AG20443 (cell line): Measurements from ENCODE around the gene TMEM179.
"Not testable (repeated sequence)": the region's sequence is repeated elsewhere in the genome, so short reads cannot be mapped to it uniquely, and the experiment has no call there.

Source experiments
- DNase-seq: peaks from one replicate; pipeline ENCODE4 v3.0.0; 2012; ENCODE audit warnings: low spot score, mixed read lengths

The TMEM179 gene

DNA sequence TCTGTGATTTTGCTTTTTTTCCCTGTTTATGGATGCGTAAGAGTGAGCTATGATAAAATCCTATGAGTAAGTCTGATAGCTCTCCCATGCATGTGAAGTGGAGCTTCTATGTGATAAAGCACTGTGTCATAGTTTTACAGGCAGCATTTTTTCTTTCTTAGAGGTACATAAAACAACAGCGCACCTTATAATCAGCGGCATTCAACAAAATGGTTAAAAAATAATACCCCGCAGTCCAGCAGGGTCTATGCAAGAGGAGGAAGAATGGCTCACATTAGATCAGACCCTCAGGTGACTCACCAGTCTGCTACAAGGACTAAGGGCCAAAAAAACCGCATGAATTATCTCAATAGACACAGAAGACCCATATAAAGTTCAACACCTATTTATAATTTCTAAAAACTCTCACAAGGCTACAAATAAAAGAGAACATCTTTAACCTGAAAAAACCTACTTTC is 33.0 kb upstream of the TMEM179 start:
- DNase-seq, result no peak

DNA sequence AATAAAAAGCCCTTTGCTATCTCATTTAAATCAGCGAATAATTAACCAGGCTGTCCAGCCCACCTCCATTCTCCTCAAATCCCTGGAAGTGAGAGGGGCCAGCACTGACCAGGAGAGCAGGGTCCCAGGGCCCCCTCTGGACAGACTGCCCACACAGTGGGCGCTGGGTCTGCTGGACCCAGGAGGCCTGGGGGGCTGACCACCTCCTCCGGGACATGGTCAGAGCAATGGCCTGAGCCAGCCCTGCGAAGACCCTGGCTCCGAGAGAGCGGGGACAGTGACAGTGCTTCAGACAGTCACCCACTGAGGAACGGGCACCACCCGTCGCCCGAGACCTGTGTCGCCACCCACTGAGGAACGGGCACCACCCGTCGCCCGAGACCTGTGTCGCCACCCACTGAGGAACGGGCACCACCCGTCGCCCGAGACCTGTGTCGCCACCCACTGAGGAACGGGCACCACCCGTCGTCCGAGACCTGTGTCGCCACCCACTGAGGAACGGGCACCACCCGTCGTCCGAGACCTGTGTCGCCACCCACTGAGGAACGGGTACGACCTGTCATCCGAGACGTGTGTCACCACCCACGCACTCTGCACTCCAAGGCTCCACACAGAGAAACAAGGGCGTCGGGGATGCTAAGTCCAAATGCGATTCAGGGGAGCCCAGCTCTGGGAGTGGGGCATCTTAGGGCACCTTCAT is 32.4 kb upstream of the TMEM179 start:
- DNase-seq, result not testable (repeated sequence)

DNA sequence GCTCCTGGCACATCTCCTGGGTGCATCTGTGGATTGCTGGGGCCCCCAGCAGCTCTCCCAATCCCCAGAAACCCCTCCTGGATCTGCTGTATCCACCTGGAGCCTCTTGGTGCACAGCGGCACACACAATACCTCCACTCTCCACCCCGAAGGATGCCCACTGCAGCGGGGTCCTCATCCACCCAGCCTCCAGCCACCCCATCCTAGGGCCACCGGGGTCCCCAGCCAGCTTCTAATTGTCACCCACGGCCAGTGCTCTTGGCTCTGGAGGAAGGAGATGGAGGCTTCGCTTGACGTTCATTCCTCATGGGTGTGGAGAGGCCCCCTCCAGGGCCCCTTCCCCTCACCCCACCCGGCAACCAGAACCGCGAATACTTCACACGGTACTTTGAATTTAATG is 31.6 kb upstream of the TMEM179 start:
- no peak for DNase-seq

DNA sequence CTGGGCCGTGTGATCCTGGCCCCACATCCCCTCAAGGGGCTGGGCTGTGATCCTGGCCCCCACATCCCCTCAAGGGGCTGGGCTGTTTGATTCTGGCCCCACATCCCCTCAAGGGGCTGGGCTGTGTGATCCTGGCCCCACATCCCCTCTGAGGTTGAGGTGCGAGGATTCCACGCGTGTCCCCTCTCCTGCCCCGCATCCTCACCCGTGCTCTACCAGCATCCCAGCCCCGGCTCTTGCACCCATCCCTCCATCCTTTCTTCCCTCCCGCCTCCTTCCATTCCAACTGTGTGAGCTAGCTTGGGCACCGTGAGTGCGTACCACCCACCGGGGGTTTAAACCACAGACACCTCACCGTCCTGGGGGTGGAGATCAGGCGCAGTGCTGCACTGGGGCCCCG is 31.1 kb upstream of the TMEM179 start:
- no peak for DNase-seq

DNA sequence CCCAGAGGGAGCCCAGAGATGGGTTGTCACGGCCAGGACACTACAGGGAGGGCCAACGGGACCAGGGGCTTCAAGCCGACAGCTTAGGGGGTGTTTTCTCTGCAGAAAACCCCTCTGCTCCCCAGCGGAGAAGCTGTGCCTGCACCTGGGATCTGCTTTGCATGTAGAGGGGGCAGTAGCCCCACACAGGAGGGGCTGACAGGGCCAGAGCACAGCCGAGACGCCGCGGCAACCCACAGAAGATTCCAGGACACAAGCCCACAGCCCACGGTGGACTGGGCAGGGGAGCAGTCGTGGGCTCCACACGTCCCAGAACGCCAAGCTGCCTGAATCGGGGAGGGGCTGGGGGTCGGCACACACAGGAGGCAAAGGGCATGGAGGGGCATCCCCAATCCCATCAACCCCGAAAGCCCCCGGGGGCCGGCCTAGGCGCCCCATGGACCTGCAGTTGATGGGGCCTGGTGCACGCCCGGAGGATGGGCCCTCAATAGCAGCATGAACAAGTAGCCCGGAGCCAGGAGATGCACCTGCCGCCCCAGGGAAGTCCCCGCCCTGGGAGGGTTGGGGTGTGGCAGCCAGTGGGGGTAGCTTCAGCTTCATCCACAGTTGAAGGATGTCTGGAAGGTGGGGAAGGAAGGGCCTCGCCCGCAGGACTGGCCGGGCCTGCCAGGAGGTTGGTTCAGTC is 30.5 kb upstream of the TMEM179 start:
- DNase-seq, result no peak

DNA sequence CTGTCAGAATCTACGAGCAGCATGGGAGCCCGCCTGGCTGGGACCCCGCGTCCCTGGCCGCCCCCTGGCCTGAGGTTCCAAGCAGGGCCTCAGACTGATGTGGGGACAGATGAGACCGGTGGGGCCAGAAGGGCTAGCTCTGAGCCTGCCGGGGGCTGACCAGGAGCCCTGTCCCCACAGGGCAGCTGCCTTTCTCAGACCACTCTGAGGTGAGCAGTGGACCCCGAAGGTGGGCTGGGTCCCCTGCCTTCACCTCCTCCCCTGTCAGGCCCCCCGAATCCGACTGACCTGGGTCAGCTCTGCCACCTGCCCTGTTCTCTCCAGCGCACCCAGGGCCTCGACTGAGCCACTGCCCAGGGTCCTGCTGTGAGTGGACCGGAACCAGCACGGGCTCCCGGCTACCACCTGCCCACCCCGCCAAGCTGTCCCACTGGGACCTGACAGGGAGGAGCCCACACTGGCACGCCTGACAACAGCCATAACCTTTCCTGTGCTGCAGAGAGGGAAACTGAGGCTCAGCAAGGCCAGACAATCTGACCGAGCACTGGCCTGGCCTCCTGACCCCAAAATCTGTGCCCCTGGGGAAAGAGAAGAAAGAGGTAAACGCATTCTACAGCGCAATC is 29.7 kb upstream of the TMEM179 start:
- no peak for DNase-seq

DNA sequence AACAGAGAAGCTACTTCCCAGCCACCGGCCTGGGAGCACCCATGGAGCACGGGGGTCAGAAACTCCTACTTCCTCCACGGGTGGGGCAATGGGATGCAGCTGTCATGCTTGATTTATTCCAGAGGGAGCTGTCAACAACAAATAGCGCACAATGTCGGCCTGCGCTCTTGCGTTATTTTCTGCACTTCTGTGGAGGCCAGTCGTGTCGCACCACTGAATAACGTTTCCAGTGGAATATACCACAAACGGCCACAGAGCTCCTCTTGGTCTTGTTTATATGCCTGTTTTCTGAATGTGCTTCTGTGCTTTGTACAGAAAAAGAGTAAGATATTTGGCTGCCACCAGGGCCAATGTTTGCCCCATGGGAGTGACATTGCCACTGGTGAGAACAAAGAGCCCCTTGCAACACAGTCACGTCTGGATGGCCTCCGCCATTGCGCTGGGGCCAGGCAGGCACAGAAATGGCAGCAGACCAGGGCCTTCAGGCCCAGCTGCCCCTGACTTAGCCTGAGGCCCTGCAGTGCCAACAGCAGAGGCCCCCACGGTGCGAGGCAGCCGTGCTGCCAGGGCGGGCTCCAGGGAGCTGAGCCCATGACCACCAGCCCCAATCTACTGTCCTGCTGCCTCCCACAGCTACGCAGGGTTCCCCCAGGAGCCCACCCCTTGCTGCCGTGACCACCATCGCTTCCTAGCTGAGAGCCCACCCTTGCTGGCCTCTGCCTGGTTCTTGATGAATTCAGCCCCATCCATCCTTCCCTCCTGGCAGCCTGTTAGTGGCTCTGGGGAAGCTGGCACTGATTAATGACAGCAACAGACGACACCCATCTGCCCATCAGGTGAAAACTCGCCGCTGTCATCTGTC is 28.9 kb upstream of the TMEM179 start:
- no peak for DNase-seq

DNA sequence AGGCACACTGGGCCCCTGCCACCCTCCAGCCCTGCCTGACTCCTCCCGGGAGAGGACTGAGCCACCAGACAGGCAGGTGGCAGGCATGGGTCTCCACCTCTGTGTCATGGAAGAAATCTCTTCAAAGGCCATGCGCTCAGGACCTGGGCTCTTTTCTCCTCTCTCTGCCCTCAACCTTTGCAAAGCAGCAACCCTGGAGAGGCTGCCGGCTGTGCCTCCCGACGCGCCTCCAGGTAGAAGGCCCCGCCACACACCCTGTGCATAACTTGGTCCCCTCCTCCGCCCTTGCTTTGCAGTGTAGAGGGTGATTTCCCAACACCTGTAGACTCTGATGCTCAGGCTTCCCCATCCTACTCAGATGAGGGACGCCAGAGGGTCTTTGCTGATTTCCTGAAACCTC is 28.2 kb upstream of the TMEM179 start:
- DNase-seq, result no peak

DNA sequence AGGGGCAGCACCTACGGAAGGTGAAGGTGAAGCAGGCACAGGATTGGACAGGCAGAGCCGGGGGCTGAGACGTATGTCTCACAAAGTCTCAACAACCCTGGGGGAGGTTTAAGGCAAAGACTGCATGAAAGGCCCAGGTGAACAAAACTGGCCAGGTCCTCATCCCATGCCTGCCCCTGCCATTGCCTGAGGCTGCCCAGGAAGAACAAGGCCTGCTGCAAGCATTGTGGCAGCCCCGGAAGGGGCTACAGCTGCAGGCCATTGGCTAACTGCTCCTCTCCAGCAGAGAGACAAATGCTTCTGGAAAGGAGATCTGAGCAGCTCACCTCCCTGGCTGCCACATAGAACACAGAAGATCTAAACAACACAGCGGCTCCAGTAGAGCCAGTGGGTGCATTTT is 20.4 kb upstream of the TMEM179 start:
- DNase-seq, result no peak

DNA sequence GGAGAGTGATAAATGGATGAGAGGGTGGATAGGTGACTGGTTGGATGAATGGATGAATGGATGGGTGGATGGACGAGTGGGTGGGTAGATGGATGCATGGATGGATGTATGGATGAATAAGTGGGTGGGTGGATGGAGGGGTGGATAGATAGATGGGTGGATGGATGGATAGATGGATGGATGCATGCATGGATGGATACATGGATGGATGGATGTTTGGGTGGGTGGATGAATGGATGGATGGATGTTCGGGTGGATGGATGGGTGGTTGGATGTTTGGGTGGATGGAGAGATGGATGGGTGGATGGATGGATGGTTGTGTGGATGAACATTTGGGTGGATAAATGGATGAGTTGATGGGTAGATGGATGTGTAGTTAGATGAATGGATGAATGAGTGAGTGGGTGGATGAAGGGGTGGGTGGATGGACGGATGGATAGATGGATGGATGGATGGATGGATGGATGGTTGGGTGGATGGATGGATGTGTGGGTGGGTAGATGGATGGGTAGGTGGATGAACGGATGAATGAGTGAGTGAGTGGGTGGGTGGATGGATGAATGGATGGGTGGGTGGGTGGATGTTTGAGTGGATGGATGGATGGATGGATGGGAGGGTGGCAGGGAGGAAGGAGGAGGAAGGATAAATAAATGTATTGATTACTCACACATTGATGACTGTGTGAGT is 9.7 kb upstream of the TMEM179 start:
- no peak for DNase-seq

DNA sequence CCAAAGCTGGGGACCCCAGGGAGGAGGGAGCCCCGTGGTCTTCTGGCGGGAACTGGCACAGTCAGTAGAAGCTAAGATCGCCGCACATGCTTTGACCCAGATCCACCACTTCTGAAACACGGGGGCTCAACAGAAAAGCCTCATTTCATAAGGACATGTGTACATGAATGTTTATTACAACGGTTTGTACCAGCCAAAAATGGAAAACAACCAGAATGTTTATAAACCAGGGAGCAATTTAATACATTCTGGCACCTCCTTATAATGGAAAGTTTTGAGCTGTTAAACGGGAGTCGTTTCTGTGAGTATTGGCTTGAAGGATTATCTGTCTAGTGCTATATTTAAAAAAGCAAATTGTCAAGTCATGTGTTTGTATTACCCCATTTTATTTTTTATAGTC is 7.3 kb upstream of the TMEM179 start:
- no peak for DNase-seq

DNA sequence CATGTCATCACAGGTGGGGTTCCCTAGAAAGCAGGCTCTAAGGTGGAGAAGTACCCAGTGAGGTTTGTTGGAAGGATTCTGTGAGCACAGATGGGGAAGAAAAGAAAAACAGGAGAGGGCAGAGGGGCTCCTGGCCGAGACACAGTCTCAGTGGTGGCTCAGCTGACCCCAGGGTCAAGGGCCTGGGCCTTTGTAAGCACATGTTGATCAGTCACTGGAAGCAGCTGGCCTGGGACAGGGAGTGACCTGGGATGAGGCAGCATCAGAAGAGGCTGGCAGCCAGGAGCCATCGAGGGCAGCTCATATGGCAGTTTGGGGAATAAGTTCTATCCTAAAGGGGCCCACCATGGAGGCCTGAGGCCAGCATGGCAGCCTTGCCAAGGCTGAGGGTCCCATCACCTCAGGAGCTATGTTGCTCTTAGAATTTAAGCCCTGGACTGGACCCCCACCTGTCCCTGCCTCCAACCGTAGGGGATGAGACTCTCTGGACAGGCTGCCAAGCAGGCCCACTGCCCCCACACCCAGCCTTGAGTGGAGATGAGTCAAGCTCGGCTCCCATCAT is 6.3 kb upstream of the TMEM179 start:
- DNase-seq, result no peak

DNA sequence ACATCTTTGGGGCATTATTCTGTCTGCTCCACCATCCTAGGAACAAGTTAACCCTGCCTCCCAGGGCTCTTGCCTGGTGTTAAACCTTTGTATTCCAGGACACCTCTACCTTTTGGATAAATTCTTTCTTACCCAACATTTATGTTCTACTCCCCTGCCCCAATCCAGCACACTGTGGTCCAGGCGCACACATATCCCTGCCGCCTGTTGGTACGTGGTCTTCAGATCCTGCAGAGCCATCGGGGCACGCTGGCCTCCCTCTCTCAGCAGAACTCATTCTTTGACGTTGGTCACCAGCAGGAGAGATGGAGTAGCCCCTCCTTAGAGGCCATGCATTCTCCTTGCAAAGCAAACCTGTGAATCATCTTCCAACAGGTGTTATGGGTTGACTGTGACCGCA is 5.1 kb upstream of the TMEM179 start:
- DNase-seq, result no peak

DNA sequence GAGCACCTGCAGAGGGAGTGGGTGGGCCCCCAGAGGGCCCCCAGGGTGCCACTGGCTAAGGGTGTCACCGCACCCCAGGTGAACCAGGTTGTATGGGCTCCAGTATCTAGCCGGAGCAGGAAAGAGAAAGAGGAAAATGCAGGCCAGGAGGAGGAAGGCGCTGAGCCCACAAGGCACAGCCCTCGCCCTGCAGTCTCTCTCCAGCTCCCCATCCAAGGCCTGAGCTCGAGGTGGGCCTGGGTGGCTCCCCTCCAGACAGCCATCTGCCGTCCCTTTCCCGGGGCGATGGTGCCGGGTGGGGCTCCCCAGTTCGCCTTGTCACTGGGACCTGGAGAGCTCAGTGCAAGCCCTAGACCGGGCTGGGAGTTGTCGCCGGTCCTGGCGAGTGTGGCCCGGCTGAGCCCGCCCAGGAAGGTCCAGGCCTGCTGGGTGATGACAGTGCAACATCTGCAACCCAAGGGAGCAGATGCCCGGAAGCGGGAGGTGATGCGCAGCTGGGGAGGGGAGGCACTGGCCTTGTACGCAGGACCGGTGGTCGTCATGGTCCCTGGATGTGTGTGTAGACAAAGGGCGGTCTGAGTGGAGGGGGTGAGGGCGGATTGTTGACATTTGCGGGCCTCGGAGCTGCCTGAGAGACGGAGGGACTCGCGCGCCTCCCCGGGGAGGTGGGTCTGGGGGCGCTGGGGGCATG is 716 bp downstream of the TMEM179 start:
- DNase-seq, result no peak

DNA sequence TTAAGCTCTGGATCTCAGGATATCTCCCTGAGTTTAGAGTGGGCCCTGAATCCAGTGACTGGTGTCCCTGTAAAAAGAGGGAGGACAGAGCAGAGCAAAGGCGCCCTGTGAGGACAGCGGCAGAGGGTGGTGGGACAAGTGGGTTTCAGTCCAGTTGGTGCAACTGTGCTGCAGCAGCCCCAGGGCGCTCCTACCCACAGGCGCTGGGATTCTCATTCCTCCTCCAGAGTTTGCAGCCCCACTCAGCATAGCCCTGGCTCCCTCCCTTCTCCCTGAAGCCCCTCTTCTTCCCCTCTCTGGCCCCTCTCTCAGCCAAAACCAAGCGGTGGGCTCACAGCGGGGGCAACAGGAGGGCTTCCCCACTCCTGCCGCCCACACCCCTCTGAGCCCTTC is 1.6 kb downstream of the TMEM179 start:
- DNase-seq, result no peak

DNA sequence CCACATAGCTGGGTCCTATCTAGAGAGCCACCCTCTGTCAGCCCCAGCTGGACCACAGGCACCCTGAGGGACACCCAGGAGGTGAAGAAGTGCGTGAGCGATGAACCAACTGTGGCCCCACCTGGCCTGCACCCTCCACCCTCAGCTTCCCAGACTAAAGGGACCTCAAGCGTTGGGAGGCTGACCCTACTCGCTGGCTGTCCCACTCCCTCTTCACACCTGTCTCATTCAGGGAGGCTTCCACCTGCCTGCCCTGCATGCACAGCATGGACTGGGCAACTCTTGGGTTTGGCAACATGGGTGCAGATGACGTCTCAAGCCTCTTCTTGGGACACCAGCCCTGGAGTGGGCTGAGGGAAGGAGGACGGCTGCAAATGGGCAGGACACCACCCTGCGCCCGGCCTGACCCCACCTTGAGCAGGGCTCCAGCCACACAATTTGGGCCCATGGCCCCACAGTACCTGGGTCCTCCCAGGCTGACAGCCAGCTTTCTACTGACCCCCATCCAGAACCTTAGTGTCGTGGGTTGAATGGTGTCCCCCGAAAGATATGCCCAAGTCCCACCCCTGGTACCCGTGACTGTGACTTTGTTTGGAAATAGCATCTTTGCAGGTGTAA is 2.1 kb downstream of the TMEM179 start:
- DNase-seq, result no peak

DNA sequence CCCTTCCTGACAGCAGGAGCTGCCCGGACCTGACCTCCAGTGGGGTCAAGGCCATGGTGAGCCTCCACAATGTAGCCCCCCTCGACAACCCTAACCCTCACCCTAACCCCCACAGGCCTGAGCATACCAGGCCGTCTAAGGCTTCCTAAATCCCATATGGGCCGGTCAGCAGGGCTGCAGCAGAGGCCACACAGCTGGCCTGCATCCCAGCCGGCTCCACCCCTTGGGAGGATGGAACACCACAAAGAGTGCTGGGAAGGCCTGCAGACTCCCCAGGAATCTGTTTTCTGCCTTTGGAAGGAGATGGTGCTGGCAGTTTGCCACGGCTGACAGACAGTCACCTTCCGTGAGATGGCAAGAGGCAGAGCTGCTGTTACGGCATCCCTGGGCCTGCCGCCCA is 2.8 kb downstream of the TMEM179 start:
- DNase-seq, result no peak

DNA sequence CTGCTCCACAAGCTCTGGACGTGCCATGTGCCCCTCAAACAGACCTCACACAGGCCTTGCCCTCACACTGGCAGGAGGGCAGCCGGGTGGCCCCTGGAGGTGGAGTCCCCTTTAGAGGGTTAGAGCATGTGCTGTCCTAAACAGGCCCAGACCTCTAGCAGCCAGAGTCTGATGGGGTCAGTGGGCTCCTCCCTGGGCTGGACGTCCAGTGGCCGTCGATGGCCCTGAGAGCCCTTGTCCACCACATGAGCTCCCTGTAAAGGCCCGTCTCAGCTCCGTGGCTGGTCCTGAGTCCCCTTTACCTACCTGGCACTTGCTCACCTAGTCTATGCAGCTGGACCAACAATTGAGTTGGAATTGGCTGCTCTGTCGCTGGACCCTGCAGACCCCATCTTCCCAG is 3.8 kb downstream of the TMEM179 start:
- DNase-seq, result no peak

DNA sequence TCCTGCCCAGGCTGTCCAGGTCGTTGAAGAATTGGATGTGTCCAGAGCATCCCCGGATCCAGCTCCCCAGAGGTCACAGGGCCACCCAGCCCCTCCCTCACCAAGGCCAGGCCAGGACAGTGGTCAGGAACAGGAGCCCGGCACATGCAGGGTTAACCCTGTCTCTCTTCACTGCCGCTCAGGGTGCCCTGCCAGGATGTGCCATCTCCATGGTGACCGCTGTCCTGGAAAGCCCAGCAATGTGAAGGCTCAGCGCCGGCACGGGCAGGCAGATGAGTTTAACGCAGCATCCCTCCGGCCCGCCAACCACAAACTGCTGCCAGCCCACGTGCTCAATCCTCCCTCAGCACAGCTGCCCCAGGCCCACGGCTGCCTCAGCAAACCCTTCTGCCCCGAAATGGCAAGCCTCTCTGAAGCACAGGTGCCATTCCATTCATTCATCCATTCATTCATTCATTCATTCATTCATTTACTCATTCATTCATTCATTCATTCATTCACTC is 4.4 kb downstream of the TMEM179 start:
- DNase-seq, result peak; percentile 57

DNA sequence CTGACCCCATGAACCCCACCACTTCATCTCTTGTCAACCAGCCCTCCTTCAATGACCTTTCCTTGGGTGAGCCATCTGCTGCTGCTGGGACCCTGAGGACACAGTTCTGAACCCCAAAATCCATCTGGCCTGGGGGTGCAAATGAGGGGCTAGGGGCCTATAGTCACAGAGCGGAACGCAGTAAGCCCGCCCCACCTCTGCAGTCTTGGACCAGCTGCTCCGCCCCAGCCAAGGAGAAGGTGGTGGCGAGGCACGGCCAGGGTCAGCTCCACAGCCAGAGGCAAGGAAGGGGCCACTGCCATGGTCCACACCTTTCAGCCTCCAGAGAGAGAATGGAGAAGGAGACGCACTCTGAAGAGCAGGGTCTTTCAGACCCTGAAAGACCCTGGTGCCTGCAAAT is 5.1 kb downstream of the TMEM179 start:
- no peak for DNase-seq
